ENCODE data around the gene CTNNA3. TPM values are rescaled to one million over a fixed set of nuclear protein-coding genes. Genes with fewer than 3 reads are reported as not detected.
A peak's percentile ranks its signal among the peaks of the same experiment; 100 is the strongest.

CTNNA3 gene
- total RNA-seq, 1 donor from 2014 or later, result 0.92 TPM

GRCh38 chr10:66852811-66853210 lies 843.2 kb downstream of the CTNNA3 start:
- Mint-ChIP-seq H3K36me3 (ENCODE audit: low read depth) (no peaks in the 10 kb centered on the region), H3K4me3 (ENCODE audit: unreplicated experiment) (no peak overlapping the region), H3K4me1 (ENCODE audit: low read depth) (peaks cover 11% of the 10 kb centered on the region), H3K9me3 (ENCODE audit: low read depth) (peaks cover 10% of the 10 kb centered on the region), H3K27me3 (ENCODE audit: low read depth) (no peaks in the 10 kb centered on the region), H3K27ac (ENCODE audit: unreplicated experiment) (no peak overlapping the region)
- DNase-seq (ENCODE audit: low spot score), result no peak
- TF ChIP-seq CTCF (IDR thresholded peaks at IDR 0.05), result no peak

- Mint-ChIP-seq H3K4me1 (ENCODE audit: low read depth) (peaks cover 16% of the 10 kb centered on the region), H3K9me3 (ENCODE audit: low read depth) (no peaks in the 10 kb centered on the region), H3K36me3 (ENCODE audit: low read depth) (no peaks in the 10 kb centered on the region), H3K27me3 (ENCODE audit: low read depth) (no peaks in the 10 kb centered on the region), H3K4me3 (ENCODE audit: unreplicated experiment) (no peak overlapping the region), H3K27ac (ENCODE audit: unreplicated experiment) (no peak overlapping the region)
- DNase-seq (ENCODE audit: low spot score), result no peak
- TF ChIP-seq CTCF (IDR thresholded peaks at IDR 0.05), result no peak
Measured at GRCh38 chr10:66848856-66849255, 847.1 kb downstream of the CTNNA3 start.

- Mint-ChIP-seq H3K27ac (ENCODE audit: unreplicated experiment) (no peak overlapping the region), H3K4me1 (ENCODE audit: low read depth) (peaks cover 13% of the 10 kb centered on the region), H3K4me3 (ENCODE audit: unreplicated experiment) (no peak overlapping the region), H3K27me3 (ENCODE audit: low read depth) (no peaks in the 10 kb centered on the region), H3K9me3 (ENCODE audit: low read depth) (no peaks in the 10 kb centered on the region), H3K36me3 (ENCODE audit: low read depth) (no peaks in the 10 kb centered on the region)
- DNase-seq (ENCODE audit: low spot score), result no peak
- peak; percentile 70 for TF ChIP-seq CTCF (IDR thresholded peaks at IDR 0.05)
Measured at GRCh38 chr10:66844176-66844942, 851.6 kb downstream of the CTNNA3 start.

GRCh38 chr10:66843396-66843795 lies 852.6 kb downstream of the CTNNA3 start:
- peaks cover 7% of the 10 kb centered on the region for H3K4me1 Mint-ChIP-seq (ENCODE audit: low read depth)
- no peaks in the 10 kb centered on the region for H3K27me3 Mint-ChIP-seq (ENCODE audit: low read depth)
- H3K27ac Mint-ChIP-seq (ENCODE audit: unreplicated experiment), result no peak overlapping the region
- H3K4me3 Mint-ChIP-seq (ENCODE audit: unreplicated experiment), result no peak overlapping the region
- no peaks in the 10 kb centered on the region for H3K36me3 Mint-ChIP-seq (ENCODE audit: low read depth)
- no peak for DNase-seq (ENCODE audit: low spot score)
- H3K9me3 Mint-ChIP-seq (ENCODE audit: low read depth), result no peaks in the 10 kb centered on the region
- TF ChIP-seq CTCF (IDR thresholded peaks at IDR 0.05), result no peak

GRCh38 chr10:66842867-66843266 lies 853.1 kb downstream of the CTNNA3 start:
- Mint-ChIP-seq H3K9me3 (ENCODE audit: low read depth) (no peaks in the 10 kb centered on the region), H3K27me3 (ENCODE audit: low read depth) (no peaks in the 10 kb centered on the region), H3K4me1 (ENCODE audit: low read depth) (peaks cover 7% of the 10 kb centered on the region), H3K27ac (ENCODE audit: unreplicated experiment) (no peak overlapping the region), H3K36me3 (ENCODE audit: low read depth) (no peaks in the 10 kb centered on the region), H3K4me3 (ENCODE audit: unreplicated experiment) (no peak overlapping the region)
- no peak for TF ChIP-seq CTCF (IDR thresholded peaks at IDR 0.05)
- DNase-seq (ENCODE audit: low spot score), result no peak
